Endodermal cell (in vitro differentiated cells): ENCODE data around the gene PAK1. TPM values are rescaled to one million over a fixed set of nuclear protein-coding genes. Genes with fewer than 3 reads are reported as not detected.
A peak's percentile ranks its signal among the peaks of the same experiment; 100 is the strongest.

Experiments used
- DNase-seq: peaks from one replicate; pipeline ENCODE4 v3.0.0-alpha.2; 2017
- H3K27ac ChIP-seq: 2 replicates; pipeline ENCODE4 v1.5.1; 2013; ENCODE audit warnings: mild to moderate bottlenecking, low read depth, low read length, moderate library complexity
- H3K27me3 ChIP-seq: 2 replicates; pipeline ENCODE4 v1.6.1; 2013; ENCODE audit warnings: mild to moderate bottlenecking, low read length, moderate library complexity; ENCODE audit not compliant: insufficient read depth, control insufficient read depth, poor library complexity, severe bottlenecking
- H3K36me3 ChIP-seq: 2 replicates; pipeline ENCODE4 v1.7.0; 2013; ENCODE audit warnings: mild to moderate bottlenecking, low read length, moderate library complexity; ENCODE audit not compliant: control insufficient read depth, insufficient read depth
- H3K4me1 ChIP-seq: one replicate; pipeline ENCODE4 v1.7.0; 2013; ENCODE audit warnings: low read length; ENCODE audit not compliant: control insufficient read depth, insufficient read depth
- H3K4me3 ChIP-seq: 2 replicates; pipeline ENCODE4 v1.5.1; 2013; ENCODE audit warnings: mild to moderate bottlenecking, low read length, moderate library complexity
- H3K9ac ChIP-seq: 2 replicates; pipeline ENCODE4 v1.6.1; 2013; ENCODE audit warnings: mild to moderate bottlenecking, low read length, moderate library complexity; ENCODE audit not compliant: poor library complexity, severe bottlenecking; ENCODE audit errors: extremely low read depth
- H3K9me3 ChIP-seq: 2 replicates; pipeline ENCODE4 v1.6.1; 2013; ENCODE audit warnings: mild to moderate bottlenecking, low read length, moderate library complexity; ENCODE audit not compliant: control insufficient read depth
- H3K27ac Mint-ChIP-seq: 2 replicates; pipeline ENCODE4 v1.8.0; 2020; ENCODE audit warnings: mixed read lengths
- H3K27me3 Mint-ChIP-seq: 2 replicates; pipeline ENCODE4 v1.8.0; 2021; ENCODE audit warnings: mild to moderate bottlenecking, mixed read lengths; ENCODE audit not compliant: insufficient read depth
- H3K36me3 Mint-ChIP-seq: 2 replicates; pipeline ENCODE4 v1.8.0; 2020; ENCODE audit warnings: low read depth, mixed read lengths
- H3K4me1 Mint-ChIP-seq: 2 replicates; pipeline ENCODE4 v1.8.0; 2020; ENCODE audit warnings: mixed read lengths
- H3K4me3 Mint-ChIP-seq: 2 replicates; pipeline ENCODE4 v1.8.0; 2020; ENCODE audit warnings: mild to moderate bottlenecking, moderate library complexity, mixed read lengths
- H3K9me3 Mint-ChIP-seq: 2 replicates; pipeline ENCODE4 v1.8.0; 2020; ENCODE audit warnings: mild to moderate bottlenecking, mixed read lengths
- WGBS, 2 experiments: methylation state at CpG; one replicate each; pipeline versions ENCODE4 v1.1.5 to v1.1.7; 2013; ENCODE audit warnings: missing lambda C conversion rate in 2 of 2, mixed read lengths in 1 of 2; ENCODE audit not compliant: insufficient coverage in 1 of 2, insufficient read length in 1 of 2; 5-methylcytosine and 5-hydroxymethylcytosine counted together
- total RNA-seq, 2 donors: library from RNA; stranded (reverse); fragmentation: NEBNext Ultra II Directional in 1 of 2; extraction: Animal tissue kit (Norgen Biotek cat#: 25700) in 1 of 2; gene quantifications; 2 replicates in 1 of 2; 3 replicates in 1 of 2; pipeline ENCODE4 v1.2.1, GENCODE V29; 2021
- TF ChIP-seq, protein P1 (sequence below): fragments of 200-600 bp; sonication (generic); conservative IDR thresholded peaks from 2 replicates; pipeline ENCODE4 v1.5.0; 2021; ENCODE audit warnings: antibody characterized with exemption, mild to moderate bottlenecking

Gene PAK1
- total RNA-seq, 2 donors from 2014 or later, result 91.3 to 94.9 TPM

DNA sequence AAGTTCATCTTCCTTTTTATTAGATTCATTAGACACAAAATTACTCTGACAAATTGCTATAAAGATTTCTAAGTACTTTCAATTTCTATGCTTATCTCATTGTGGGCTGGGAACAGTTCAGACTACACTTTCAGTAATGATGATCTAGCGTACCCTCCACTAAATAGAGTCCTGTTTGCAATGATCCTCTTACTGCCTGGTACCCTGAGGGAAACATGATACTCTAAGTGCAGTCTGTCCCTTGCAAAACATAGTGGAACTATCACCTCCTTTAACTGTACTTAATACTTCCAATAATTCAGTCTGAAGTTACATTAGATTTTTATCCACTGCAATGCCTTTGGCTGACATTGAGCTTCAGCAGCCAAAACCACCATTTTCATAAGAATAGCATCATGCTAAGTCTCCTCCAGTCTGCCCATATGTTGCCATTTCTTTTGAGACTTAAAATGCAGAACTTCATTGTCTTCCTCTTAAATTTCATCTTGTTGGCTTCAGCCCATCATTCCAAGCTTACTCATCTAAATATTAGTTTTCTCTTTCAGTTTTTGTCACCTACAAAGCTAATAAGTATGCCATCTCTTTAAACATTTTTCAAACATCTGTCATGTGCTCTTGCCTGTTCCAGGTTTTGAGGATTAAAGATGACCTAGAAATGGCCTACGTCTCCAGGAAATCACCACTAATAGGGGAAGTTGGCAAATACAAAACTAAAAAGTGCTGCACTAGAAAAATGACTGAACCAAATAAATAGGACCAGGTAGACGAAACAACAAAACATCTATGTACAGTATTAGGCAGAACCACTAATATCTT lies 55.5 kb downstream of the PAK1 start:
- peaks cover 10% of the 10 kb centered on the region for H3K4me1 ChIP-seq
- no peak overlapping the region for H3K27ac ChIP-seq
- no peaks in the 10 kb centered on the region for H3K27me3 ChIP-seq
- no peaks in the 10 kb centered on the region for H3K27me3 Mint-ChIP-seq
- TF ChIP-seq, protein P1, sequence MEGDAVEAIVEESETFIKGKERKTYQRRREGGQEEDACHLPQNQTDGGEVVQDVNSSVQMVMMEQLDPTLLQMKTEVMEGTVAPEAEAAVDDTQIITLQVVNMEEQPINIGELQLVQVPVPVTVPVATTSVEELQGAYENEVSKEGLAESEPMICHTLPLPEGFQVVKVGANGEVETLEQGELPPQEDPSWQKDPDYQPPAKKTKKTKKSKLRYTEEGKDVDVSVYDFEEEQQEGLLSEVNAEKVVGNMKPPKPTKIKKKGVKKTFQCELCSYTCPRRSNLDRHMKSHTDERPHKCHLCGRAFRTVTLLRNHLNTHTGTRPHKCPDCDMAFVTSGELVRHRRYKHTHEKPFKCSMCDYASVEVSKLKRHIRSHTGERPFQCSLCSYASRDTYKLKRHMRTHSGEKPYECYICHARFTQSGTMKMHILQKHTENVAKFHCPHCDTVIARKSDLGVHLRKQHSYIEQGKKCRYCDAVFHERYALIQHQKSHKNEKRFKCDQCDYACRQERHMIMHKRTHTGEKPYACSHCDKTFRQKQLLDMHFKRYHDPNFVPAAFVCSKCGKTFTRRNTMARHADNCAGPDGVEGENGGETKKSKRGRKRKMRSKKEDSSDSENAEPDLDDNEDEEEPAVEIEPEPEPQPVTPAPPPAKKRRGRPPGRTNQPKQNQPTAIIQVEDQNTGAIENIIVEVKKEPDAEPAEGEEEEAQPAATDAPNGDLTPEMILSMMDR, result no peak
- H3K9me3 Mint-ChIP-seq, result no peaks in the 10 kb centered on the region
- no peak for DNase-seq
- H3K4me1 Mint-ChIP-seq, result peaks cover 35% of the 10 kb centered on the region
- H3K36me3 Mint-ChIP-seq, result peaks cover 2% of the 10 kb centered on the region
- 94% methylated on average over 2 to 3 of the region's 3 CpGs for WGBS, 2 experiments
- no peaks in the 10 kb centered on the region for H3K36me3 ChIP-seq
- H3K9me3 ChIP-seq, result no peaks in the 10 kb centered on the region
- H3K4me3 Mint-ChIP-seq, result no peak overlapping the region
- no peak overlapping the region for H3K27ac Mint-ChIP-seq
- H3K4me3 ChIP-seq, result no peak overlapping the region
- no peak overlapping the region for H3K9ac ChIP-seq

GRCh38 chr11:77416357-77416756 lies 57.5 kb downstream of the PAK1 start:
- H3K27me3 Mint-ChIP-seq, result no peaks in the 10 kb centered on the region
- Histone ChIP-seq H3K9me3 (no peaks in the 10 kb centered on the region), H3K27ac (no peak overlapping the region), H3K4me1 (peaks cover 12% of the 10 kb centered on the region), H3K4me3 (no peak overlapping the region), H3K36me3 (no peaks in the 10 kb centered on the region), H3K9ac (no peak overlapping the region), H3K27me3 (no peaks in the 10 kb centered on the region)
- DNase-seq, result no peak
- H3K4me3 Mint-ChIP-seq, result no peak overlapping the region
- H3K9me3 Mint-ChIP-seq, result no peaks in the 10 kb centered on the region
- peaks cover 40% of the 10 kb centered on the region for H3K4me1 Mint-ChIP-seq
- WGBS, 2 experiments, result 33 to 100% methylated on average over 1 to 3 of the region's 3 CpGs
- TF ChIP-seq, protein P1, result no peak
- no peak overlapping the region for H3K27ac Mint-ChIP-seq
- peaks cover 2% of the 10 kb centered on the region for H3K36me3 Mint-ChIP-seq

DNA sequence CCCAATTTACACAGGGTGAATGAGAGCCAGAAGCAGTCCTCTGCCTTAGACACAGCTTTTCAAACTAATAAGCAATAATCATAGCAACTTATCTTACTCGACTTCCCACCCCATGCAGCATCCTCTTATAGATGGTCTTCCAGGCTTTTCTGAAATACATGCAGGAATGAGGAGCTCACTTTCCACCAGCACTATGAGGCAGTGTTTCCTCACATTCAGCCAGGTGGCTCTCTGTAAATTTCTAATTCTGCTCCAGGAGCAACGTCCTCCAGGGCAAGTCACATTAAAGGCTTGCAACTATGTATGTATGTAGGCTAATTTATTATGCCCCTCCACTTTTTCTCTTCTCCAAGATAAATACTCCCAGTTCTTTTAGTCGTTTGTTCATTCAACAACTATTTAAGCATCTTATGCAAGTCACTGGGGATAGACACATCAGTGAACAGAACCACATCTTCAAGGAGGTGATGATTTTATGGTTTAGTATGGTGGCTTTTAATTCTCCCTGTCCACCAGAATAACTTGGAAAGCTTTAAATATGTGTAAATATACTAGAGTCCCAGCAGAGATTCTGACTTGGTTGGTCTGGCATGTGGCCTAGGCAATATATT lies 59.9 kb downstream of the PAK1 start:
- H3K4me3 ChIP-seq, result no peak overlapping the region
- TF ChIP-seq, protein P1, result peak; percentile 42
- H3K4me3 Mint-ChIP-seq, result no peak overlapping the region
- H3K36me3 Mint-ChIP-seq, result peaks cover 6% of the 10 kb centered on the region
- no peaks in the 10 kb centered on the region for H3K9me3 Mint-ChIP-seq
- no peaks in the 10 kb centered on the region for H3K9me3 ChIP-seq
- no peaks in the 10 kb centered on the region for H3K27me3 Mint-ChIP-seq
- no peak overlapping the region for H3K27ac Mint-ChIP-seq
- H3K4me1 ChIP-seq, result peaks cover 7% of the 10 kb centered on the region
- no peak overlapping the region for H3K9ac ChIP-seq
- H3K27me3 ChIP-seq, result no peaks in the 10 kb centered on the region
- H3K36me3 ChIP-seq, result no peaks in the 10 kb centered on the region
- 72 to 100% methylated on average over 1 to 2 of the region's 3 CpGs for WGBS, 2 experiments
- DNase-seq, result no peak
- peaks cover 38% of the 10 kb centered on the region for H3K4me1 Mint-ChIP-seq
- H3K27ac ChIP-seq, result no peak overlapping the region
